ENCODE data around the gene C10orf120.

Gene C10orf120

GRCh38 chr10:122699796-122700455, at the start of gene C10orf120:
TSS of gene C10orf120 (minus strand) at chr10:122699846. CDS start at chr10:122699790, 56 bp downstream.
- in situ Hi-C loops (cut with MboI; ENCODE audit: low sequenced_read_pairs) = no loop called here

GRCh38 chr10:122748496-122748895, 48.9 kb upstream of the C10orf120 start:
- in situ Hi-C loops (cut with MboI; ENCODE audit: low sequenced_read_pairs) = no loop called here

GRCh38 chr10:122746408-122746807, 46.8 kb upstream of the C10orf120 start:
- in situ Hi-C loops (cut with MboI; ENCODE audit: low sequenced_read_pairs) = no loop called here

- in situ Hi-C loops (cut with MboI; ENCODE audit: low sequenced_read_pairs) = no loop called here
Measured at GRCh38 chr10:122744257-122744656, 44.6 kb upstream of the C10orf120 start.

- in situ Hi-C loops (cut with MboI; ENCODE audit: low sequenced_read_pairs) = no loop called here
Measured at GRCh38 chr10:122740640-122741039, 41.0 kb upstream of the C10orf120 start.

- in situ Hi-C loops (cut with MboI; ENCODE audit: low sequenced_read_pairs) = no loop called here
Measured at GRCh38 chr10:122738031-122738430, 38.4 kb upstream of the C10orf120 start.

- in situ Hi-C loops (cut with MboI; ENCODE audit: low sequenced_read_pairs) = no loop called here
Measured at GRCh38 chr10:122733931-122734665, 34.5 kb upstream of the C10orf120 start.

GRCh38 chr10:122733443-122733842, 33.8 kb upstream of the C10orf120 start:
- in situ Hi-C loops (cut with MboI; ENCODE audit: low sequenced_read_pairs) = no loop called here

- in situ Hi-C loops (cut with MboI; ENCODE audit: low sequenced_read_pairs) = no loop called here
Measured at GRCh38 chr10:122730238-122730637, 30.6 kb upstream of the C10orf120 start.

- in situ Hi-C loops (cut with MboI; ENCODE audit: low sequenced_read_pairs) = no loop called here
Measured at GRCh38 chr10:122729126-122729525, 29.5 kb upstream of the C10orf120 start.

GRCh38 chr10:122727426-122727825, 27.8 kb upstream of the C10orf120 start:
- in situ Hi-C loops (cut with MboI; ENCODE audit: low sequenced_read_pairs) = no loop called here

GRCh38 chr10:122725768-122726167, 26.1 kb upstream of the C10orf120 start:
- in situ Hi-C loops (cut with MboI; ENCODE audit: low sequenced_read_pairs) = no loop called here

- in situ Hi-C loops (cut with MboI; ENCODE audit: low sequenced_read_pairs) = no loop called here
Measured at GRCh38 chr10:122725006-122725405, 25.4 kb upstream of the C10orf120 start.

GRCh38 chr10:122721111-122721510, 21.5 kb upstream of the C10orf120 start:
- in situ Hi-C loops (cut with MboI; ENCODE audit: low sequenced_read_pairs) = no loop called here

GRCh38 chr10:122716025-122716424, 16.4 kb upstream of the C10orf120 start:
- in situ Hi-C loops (cut with MboI; ENCODE audit: low sequenced_read_pairs) = no loop called here

GRCh38 chr10:122715576-122715975, 15.9 kb upstream of the C10orf120 start:
- in situ Hi-C loops (cut with MboI; ENCODE audit: low sequenced_read_pairs) = no loop called here

- in situ Hi-C loops (cut with MboI; ENCODE audit: low sequenced_read_pairs) = no loop called here
Measured at GRCh38 chr10:122713091-122713885, 13.6 kb upstream of the C10orf120 start.

GRCh38 chr10:122710576-122710975, 10.9 kb upstream of the C10orf120 start:
- in situ Hi-C loops (cut with MboI; ENCODE audit: low sequenced_read_pairs) = no loop called here

GRCh38 chr10:122709971-122710370, 10.3 kb upstream of the C10orf120 start:
- in situ Hi-C loops (cut with MboI; ENCODE audit: low sequenced_read_pairs) = no loop called here

GRCh38 chr10:122707535-122707934, 7.9 kb upstream of the C10orf120 start:
- in situ Hi-C loops (cut with MboI; ENCODE audit: low sequenced_read_pairs) = no loop called here

GRCh38 chr10:122706947-122707346, 7.3 kb upstream of the C10orf120 start:
- in situ Hi-C loops (cut with MboI; ENCODE audit: low sequenced_read_pairs) = no loop called here

- in situ Hi-C loops (cut with MboI; ENCODE audit: low sequenced_read_pairs) = no loop called here
Measured at GRCh38 chr10:122706467-122706866, 6.8 kb upstream of the C10orf120 start.

All from hTERT RPE-1 (cell line).